ENCODE measurements around the gene FBRS.

FBRS gene

DNA sequence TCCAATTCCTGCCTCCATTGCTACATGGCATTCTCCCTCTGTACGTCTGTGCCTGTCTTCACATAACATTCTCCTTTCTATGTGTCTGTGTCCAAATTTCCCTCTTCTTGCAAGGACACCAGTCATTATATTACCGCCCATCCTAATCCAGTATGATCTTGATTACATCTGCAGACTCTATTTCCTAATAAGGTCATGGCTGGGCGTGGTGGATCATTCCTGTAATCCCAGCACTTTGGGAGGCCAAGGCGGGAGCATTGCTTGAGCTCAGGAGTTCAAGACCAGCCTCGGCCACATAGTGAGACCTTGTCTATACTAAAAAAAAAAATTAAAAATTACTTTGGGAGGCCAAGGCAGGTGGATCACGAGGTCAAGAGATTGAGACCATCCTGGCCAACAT, 12.5 kb upstream of the FBRS start:
- DNase-seq = no peak

DNA sequence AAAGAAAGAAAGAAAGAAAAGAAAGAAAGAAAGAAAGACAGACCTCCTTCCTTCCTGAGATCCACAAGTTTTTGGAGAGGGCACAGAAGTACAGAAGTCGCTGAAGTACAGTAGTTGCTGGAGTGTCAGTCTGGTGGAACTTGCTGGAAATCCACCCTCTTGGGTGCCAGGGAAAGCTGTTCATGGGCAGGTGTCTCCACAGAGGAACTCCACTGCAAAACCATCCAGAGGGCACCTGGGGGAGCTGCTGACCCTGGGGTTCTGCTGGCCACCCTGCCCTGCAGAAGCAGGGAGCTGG, 11.0 kb upstream of the FBRS start:
- DNase-seq = no peak

DNA sequence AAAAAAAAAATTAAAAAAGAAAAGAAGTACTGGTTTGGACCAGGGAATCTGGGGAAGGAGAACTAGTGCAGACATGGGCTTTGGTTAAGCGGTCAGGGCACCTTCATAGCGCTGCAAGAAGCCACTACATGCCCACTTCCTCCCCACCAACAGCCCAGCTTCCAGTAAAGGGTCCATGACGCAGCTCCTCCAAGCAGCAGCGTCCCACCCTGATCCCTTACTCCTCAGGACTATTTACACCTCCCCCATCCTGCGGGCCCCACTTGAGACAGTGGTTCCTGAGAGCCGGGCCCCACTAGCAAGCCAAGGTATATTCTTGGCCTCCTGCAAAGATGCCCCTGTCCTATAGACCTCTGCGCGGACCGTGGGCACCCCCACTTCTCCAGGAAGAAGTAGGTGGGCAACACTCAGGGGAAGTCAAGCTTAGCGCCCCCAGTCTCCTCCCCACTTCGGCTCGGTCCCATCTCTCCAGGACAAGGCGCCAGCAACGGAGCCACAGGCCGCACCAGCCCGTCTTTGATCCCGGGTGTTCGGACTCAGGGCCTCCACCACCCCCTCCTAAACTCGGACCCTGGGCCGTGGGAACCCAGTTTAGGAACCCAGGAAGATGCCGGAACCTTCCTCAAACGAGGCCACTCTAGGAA, 8.4 kb upstream of the FBRS start:
- DNase-seq = peak; percentile 26

DNA sequence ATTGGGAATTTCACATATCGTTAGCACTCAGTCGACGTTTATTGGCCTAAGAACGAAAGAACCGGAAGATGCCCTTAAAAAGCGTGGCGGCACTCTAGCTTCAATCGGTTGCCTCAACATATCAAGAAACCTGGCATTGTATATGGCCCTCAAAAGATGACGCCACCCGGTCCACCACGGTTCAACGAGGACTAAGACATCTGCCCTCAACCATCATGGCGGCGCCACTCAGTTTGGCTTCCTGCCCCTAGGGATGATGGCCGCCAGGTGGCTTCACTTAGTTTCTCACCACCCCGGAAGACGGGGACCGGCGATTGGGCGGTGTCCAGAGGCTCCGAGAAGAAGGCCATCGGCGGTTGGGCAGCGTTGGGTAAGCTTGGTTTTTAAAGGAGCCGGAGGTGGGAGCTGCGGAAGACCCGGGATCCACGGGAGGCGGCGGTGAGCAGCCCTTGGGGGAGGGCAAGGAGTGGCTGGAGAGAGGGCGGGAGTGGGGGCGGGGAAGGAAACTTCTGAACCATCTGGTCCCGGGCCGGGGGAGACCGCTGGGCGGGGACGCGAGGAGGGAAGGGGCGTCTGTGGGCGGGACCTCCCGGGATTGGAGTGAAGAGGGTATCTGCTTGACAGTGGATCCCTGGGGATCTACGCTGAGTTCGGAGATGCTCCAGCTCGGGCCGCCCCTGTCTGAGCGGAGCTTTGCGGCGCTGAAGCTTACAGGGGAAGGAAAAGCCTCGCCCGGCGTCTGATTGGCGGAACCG, 7.7 kb upstream of the FBRS start, which contains the start of gene PRR14:
Gene PRR14, plus strand, starts transcription at position 592 of the 755 bp plus-strand sequence. CDS start 686 bp downstream, outside the sequence.
- peak; percentile 95 for DNase-seq

DNA sequence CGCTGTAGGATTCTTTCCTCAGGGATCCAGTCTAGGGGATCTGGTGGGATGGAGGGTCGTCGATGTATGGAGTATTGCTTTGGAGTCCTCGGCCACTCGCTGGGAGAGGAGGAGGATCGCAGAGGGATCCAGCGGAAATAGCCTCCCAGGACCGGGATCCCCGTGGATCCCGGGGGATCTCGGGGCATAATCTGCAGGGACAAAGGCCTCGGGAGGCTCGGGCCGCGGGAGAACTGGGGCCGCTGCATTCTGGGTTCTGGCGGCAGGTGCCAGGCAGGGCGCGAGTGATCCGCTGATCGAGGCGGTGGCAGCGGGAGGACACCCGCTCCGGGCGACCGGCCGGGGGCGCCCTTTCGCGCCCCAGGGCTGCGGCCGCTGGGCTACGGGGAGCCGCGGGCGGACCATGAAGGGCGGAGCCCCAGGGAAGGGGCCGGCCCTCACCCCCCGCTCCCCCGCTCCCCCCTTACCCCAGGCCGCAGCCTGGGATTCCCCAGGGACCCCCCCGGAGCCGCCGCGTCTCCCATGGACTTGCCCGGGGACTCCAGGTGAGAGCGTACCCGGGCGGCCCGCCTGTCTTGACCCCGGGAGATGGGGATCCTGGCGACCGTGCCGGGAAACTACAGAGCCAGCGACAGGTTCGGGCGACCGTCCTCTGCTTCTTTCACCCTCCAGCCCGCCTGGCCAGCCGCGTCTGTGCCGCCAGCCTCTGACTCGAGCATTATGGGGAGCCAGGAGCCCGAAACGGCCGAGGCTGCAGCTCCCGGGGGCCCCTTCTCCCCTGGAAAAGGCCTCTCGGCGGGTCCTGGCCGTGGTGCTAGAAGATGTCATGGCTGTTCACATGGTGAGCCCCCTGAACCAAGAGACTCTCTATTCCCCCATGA, 6.9 kb upstream of the FBRS start:
- peak; percentile 73 for DNase-seq

DNA sequence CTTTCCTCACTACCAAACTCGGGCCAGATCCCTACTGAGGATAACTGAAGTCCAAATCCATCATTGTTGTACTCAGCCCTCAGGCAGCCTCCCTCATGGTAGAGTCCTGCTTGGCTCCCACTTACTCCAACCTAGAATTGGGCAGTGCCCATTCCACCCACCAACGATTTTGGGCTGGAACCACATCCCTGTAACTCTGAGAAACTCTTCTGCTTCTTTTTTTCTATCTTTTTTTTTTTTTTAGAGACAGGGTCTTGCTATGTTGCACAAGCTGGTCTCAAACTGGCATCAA, 6.3 kb upstream of the FBRS start:
- DNase-seq = no peak

DNA sequence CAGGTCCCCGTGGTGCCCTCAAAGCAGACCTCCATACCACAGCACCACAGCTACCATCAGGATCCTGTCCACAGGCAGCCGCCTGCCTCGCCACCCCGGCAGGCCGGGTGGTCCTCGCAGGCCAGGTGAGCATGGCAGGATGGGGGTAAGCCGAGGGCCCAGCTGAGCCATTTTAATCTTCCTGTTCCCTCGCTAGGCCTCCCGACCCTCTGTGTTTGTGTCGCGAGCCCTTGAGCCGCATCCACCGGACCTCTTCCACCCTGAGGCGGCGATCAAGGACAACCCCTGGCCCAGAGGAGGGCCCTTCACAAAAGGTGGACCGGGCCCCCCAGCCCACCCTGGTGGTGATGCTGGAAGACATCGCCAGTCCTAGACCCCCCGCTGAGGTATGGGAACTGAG, 5.5 kb upstream of the FBRS start:
- DNase-seq = no peak

DNA sequence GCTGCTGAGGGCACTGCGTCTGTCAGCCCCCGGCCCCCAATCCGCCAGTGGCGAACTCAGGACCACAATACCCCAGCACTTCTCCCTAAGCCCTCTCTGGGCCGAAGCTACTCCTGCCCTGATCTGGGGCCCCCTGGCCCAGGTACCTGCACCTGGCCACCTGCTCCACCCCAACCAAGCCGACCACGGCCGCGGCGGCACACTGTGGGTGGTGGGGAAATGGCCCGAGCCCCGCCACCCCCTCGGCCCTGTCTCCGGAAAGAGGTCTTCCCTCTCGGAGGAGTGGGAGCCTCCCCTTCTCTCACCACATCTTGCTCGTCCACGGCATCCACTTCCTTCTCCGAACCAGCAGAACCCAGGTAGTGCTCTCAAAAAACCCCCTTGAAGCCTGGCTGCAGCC, 3.4 kb upstream of the FBRS start:
- DNase-seq = no peak

DNA sequence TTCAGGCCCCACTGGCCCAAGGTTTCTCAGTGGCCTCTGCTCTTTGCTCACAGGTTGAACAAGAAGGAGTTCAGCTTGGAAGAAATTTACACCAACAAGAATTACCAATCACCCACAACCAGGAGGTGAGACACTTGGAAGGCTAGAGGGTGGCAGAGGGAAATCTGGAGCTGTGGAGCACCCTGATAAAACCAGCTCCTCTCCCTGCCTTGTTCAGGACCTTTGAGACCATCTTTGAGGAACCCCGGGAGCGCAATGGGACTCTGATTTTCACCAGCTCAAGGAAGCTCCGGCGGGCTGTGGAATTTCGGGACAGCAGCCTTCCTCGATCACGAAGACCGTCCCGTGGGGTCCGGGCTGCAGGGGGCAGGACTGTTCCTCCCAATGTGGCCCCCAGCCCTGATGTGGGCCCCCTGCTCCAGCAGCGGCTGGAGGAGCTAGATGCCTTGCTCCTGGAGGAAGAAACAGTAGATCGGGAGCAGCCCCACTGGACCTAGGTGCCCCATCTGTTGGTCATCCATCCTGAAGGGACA, 2.4 kb upstream of the FBRS start:
- no peak for DNase-seq

DNA sequence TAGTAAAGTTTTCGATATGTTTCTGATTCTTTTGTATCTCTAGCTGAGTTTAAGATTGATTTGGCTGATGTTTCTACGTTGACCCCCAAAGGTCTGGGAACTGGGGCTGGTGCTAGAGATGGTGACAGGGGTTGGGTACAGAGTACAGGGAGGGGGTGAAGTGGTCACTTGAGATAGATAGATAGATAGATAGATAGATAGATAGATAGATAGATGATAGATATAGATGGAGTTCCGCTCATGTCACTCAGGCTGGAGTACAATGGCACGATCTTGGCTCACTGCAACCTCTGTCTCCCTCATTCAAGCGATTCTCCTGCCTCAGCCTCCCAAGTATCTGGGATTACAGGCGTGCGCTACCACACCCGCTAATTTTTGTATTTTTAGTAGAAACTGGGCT, 1.8 kb upstream of the FBRS start:
- DNase-seq = no peak

DNA sequence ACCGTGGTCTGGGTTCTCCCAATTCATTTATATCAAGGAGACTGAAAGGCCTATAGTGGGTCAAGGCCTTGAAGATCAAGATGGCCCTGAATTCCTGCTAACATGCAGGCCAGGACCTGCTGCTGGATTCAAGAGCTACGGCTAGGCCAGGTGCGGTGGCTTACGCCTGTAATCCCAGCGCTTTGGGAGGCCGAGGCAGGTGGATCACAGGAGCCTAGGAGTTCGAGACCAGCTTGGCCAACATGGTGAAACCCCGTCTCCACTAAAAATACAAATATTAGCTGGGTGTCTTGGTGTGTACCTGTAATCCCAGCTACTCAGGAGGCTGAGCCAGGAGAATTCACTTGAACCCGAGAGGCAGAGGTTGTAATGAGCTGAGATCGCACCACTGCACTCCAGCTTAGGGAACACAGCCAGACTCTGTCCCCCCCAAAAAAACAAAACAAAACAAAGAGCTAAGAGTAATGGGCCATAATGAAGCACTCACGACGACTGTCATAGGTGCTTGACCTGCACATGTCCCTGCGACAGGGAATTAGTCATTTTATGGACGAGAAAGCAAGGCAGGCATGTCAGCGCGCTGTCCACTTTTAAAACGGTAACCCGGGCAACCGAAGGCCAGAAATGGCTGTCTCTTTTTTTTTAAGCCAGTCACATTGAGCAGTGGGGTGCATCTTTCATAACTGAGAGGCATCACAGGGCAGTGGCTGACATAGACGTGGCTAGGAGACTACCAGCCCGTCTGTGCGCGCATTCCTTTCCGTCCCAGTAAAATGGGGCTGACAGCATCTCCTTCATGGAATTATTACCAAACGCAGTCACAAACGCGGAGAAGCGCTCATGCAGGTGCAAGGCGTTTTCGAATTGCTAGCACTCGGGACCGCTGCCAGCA, 1.0 kb upstream of the FBRS start:
- DNase-seq = no peak

DNA sequence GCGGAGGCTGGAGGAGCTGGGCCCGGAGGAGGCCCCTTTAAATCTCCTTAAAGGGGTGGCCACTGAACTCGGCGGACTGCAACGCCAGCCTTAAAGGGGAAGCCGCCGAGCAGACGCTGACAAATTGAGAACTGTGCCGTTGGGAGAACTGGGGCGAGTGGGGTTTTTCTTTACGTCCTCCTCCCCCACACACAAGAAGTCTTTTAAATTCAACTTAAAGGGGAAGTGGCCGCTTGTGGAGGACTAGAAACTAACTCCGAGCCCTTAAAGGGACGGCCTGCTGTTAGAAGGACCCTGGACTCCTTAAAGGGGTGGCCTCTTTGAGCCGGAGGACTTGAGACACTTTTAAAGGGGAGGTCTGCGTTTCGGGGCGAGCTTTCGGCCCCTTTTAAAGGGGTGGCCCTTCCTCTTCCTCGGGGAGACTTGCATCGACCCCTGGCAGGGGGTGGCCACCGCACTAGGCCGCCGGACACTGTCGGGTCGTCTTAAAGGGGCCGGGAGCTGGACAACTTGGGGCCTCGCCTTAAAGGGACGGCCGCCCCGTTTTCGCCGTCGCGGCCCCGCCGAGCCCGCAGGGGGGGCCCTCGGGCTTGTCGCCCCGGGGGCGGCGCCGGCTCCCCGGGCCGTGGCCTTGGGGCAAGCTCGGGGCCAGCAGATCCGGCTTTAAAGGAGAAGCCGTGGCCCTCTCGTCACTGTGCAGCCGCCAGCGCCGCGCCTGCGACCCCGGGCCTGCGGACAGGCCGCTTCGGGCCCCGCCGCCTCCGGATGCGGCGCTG, 688 bp downstream of the FBRS start:
- DNase-seq = no peak

DNA sequence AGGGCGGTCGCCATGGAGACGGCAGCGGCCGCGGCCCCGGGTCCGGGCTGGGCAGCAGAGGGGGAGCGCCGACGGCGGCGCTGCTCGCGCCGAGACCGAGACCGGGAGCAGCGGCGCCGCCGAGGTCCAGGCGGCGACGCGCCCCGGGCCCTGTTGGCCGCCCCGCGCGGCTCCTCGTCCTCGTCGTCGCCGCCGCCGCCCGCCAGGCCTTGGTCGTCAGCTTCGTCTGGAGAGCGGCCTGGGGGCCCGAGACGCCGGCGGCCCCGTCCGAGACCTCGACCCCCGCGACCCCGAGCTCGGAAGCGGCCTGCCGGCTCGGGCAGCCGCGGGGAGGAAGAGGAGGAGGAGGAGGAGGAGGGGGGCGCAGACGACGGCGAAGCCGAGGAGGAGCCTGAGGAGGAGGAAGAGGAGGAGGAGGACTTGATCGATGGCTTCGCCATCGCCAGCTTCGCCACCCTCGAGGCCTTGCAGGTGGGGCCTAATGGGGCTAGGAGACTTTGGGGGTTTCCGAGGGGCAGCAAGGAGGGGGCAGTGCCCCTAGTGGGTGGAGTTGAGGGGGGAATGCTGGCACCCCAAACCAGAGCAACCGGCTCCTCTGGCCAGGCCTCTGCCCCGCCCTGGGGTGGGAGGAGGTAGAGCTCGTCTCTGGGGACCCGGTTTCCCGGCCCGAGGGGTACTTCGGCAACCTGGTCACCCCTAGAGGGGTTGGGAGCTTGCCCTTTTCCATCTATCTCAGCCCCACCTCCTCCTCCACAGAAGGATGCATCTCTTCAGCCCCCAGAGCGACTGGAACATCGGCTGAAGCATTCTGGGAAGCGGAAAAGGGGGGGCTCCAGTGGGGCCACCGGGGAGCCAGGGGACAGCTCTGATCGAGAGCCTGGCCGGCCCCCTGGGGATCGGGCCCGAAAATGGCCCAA, 1.5 kb downstream of the FBRS start:
- DNase-seq = peak; percentile 50

DNA sequence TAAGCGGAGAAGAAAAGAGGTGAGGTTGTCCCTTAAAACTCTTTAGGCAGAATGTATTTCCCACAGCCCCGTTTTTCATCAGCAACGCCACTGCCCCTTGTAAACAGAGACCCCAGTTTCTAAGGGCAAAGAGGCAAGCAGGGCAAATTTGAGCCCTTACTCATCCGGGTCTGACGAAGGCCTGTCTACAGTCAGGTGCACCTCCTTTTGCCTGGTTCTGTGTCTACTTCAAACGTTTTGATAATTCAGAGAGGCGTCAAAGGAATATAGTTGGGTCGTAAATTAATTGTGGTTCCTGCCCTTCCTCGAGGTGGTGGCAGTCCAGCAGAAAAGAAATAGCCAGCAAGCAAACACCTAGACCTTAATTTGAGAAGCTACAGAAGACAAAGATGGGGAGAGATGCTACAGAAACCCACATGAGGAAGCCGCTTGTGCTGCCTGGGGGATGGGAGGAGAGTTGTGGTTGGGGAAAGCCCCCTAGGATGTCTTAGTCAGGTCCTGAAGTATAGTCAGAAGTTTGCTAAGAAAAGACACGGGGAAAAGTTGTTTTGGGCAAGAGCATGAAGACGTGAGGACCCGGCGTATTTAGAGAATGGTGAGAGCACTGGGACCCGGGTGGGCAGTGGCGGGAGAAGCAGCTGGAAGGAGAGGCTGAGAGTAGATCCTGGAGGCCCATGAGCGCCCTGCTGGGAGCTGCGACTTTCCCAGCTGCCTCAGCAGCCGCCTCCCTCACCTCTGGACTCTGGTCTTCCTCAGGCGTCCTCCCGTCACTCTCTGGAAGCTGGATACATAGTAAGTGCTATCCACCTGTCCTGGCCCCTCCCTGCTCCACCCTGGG, 2.4 kb downstream of the FBRS start:
- peak; percentile 67 for DNase-seq

DNA sequence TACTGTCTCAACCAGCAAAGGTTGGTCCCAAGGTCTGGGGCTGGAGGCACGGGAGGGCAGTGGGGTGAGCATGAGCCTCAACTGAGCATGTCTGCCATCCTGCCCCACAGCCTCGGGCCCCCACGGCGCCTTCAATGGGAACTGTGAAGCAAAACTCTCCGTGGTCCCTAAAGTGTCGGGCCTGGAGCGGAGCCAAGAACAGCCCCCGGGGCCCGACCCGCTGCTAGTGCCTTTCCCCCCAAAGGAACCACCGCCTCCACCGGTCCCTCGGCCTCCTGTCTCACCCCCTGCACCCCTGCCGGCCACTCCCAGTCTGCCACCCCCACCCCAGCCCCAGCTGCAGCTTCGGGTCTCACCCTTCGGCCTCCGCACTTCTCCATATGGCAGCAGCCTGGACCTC, 4.2 kb downstream of the FBRS start:
- DNase-seq = no peak

DNA sequence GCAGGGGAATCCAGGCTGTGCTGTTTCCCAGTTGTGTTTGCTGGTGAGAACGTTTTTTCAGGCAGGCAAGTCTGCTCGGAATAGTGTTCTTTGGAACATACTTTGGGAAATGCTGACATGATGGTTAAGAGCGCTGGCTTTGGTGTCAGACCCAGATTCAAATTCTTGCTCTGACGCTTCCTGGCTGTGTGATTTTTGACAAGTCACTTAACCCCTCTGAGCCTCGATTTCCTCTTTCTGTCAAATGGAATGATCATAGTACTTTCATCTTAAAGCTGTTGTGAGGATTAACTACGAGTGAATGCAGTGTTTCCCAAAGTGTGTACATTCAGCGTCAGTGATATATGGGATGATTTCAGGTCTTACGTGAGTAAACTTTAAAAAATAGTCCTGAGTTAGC, 4.8 kb downstream of the FBRS start:
- DNase-seq = no peak

DNA sequence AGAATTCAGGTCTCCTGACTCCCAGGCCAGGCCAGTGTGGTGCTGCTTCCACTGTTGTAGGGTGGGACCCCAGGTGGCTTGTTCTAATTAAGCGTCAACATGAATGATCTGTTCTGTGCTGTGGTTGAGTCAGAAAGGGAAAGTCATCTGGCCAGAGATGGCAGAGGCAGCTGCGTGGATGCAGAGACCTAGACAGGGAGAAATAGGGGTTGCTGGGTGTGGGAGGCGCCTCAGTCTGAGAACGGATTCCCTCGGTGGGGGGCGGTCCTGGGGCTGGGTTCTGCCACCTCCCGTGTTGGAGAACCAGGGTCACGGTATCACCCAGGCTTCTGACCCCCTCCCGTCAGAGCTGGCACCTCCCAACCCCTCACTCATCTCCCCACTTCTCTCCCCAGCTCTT, 5.6 kb downstream of the FBRS start:
- DNase-seq = no peak

DNA sequence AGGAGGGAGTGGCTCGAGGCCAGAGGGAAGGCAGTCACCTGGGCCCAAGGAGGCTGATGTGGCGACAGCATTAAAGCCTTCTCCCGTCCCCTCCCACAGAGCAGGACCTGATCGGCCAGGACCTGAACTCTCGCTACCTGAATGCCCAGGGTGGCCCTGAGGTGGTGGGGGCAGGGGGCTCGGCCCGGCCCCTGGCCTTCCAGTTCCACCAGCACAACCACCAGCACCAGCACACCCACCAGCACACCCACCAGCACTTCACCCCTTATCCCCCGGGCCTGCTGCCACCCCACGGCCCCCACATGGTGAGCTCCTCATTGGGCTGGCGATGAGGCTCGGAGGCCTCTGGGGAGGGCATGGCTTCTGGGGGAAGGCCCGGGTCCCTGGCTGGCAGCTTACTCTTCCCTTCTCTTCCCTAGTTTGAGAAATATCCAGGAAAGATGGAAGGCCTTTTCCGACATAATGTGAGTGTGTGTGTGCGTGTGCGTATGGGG, 6.4 kb downstream of the FBRS start:
- DNase-seq = no peak

DNA sequence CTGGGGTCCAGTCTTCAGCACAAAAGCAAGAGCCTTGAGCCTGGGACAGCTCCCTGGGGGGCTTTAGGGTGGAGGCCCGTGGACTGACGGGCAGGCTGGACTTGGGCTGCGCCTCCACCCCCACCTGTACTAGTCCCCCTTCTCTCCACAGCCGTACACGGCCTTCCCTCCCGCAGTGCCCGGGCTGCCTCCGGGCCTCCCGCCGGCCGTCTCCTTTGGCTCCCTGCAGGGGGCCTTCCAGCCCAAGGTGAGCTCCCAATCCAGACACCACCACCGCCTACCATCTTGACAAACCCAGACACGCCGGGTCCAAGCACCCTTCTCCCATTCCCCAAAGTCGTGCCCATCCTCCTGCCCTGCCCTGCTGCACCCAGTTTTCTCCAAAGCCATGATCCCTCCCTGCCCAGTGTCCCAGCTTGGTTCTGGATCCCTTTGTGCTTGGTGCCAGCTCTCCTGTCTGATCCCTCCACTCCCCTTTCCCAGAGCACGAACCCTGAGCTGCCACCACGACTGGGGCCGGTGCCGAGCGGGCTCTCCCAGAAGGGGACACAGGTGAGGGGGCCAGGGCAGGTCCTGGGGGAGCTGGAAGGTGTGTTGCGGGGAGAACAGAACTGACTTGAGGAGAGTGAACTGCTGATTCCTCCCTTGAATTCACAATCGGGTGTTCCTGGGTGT, 7.1 kb downstream of the FBRS start:
- no peak for DNase-seq
